H1 (cell line): ENCODE results near the gene SMC3. TPM values are rescaled to one million over a fixed set of nuclear protein-coding genes. Genes with fewer than 3 reads are reported as not detected.

Experiments
- CTCF ChIA-PET: fragments of 300-600 bp; sonication (Branson Sonifier 250); formaldehyde crosslinking; loops from one replicate; lab custom pipeline; 2021; ENCODE audit not compliant: partially characterized antibody; lab: Charles Lee
- POLR2A ChIA-PET: fragments of 300-600 bp; sonication (Branson Sonifier 250); formaldehyde crosslinking; loops from one replicate; lab custom pipeline; 2021; ENCODE audit warnings: inconsistent platforms; ENCODE audit not compliant: partially characterized antibody; lab: Charles Lee
- DNase-seq, 2 experiments: peaks; one replicate each; pipeline versions ENCODE4 v3.0.0 to v3.0.0-alpha.2; 2010 to 2022; ENCODE audit warnings: low spot score in 2 of 2, low read depth in 1 of 2, mixed read lengths in 1 of 2
- FAIRE-seq: peaks from 2 replicates; lab custom pipeline; 2011; peaks lifted over from hg19 to GRCh38; lab: Jason Lieb, UNC
- H2AFZ ChIP-seq: 2 replicates; pipeline ENCODE4 v1.8.1; 2012; ENCODE audit warnings: low read length, inconsistent platforms
- H2AK5ac ChIP-seq: 2 replicates; pipeline ENCODE4 v1.6.1; 2013; ENCODE audit warnings: low read depth, low read length
- H2BK120ac ChIP-seq: replicated peaks from 2 replicates; pipeline ENCODE3; 2013; ENCODE audit warnings: low read depth, low read length, inconsistent platforms
- H2BK12ac ChIP-seq: 2 replicates; pipeline ENCODE4 v1.6.1; 2013; ENCODE audit warnings: low read depth, low read length
- H2BK15ac ChIP-seq: 2 replicates; pipeline ENCODE4 v1.6.1; 2013; ENCODE audit warnings: low read length
- H2BK20ac ChIP-seq: 2 replicates; pipeline ENCODE4 v1.6.1; 2013; ENCODE audit warnings: low read length
- H2BK5ac ChIP-seq: 2 replicates; pipeline ENCODE4 v1.6.1; 2013; ENCODE audit warnings: low read depth, low read length
- H3K14ac ChIP-seq: 2 replicates; pipeline ENCODE4 v1.6.1; 2013; ENCODE audit warnings: inconsistent platforms; ENCODE audit not compliant: insufficient read length
- H3K18ac ChIP-seq: 2 replicates; pipeline ENCODE4 v1.6.1; 2013; ENCODE audit warnings: low read length; ENCODE audit errors: extremely low read depth
- H3K23ac ChIP-seq: 2 replicates; pipeline ENCODE4 v1.6.1; 2013; ENCODE audit warnings: inconsistent platforms; ENCODE audit not compliant: insufficient read length
- H3K23me2 ChIP-seq: 2 replicates; pipeline ENCODE4 v1.6.1; 2013; ENCODE audit warnings: low read depth, low read length
- H3K27ac ChIP-seq: 2 replicates; pipeline ENCODE4 v1.6.1; 2011; ENCODE audit warnings: low read depth, low read length, inconsistent platforms
- H3K27me3 ChIP-seq, 4 experiments: replicated peaks in 1 of 4; 1 replicate in 1 of 4; 2 replicates in 3 of 4; pipeline versions ENCODE4 v1.6.1 to v1.8.1; 2011 to 2013; ENCODE audit warnings: low read length in 3 of 4, mild to moderate bottlenecking in 3 of 4, inconsistent platforms in 2 of 4, mixed read lengths in 2 of 4, moderate library complexity in 1 of 4; ENCODE audit not compliant: control insufficient read depth in 3 of 4, insufficient read depth in 3 of 4; ENCODE audit errors: extremely low read depth in 1 of 4
- H3K36me3 ChIP-seq, 4 experiments: 2 replicates each; pipeline versions ENCODE4 v1.6.1 to v1.8.1; 2011 to 2013; ENCODE audit warnings: mild to moderate bottlenecking in 4 of 4, low read length in 3 of 4, moderate library complexity in 2 of 4, control low read depth in 1 of 4, inconsistent platforms in 1 of 4; ENCODE audit not compliant: insufficient read depth in 4 of 4, control insufficient read depth in 2 of 4
- H3K4ac ChIP-seq: replicated peaks from 2 replicates; pipeline ENCODE3; 2013; ENCODE audit warnings: low read length, low read depth, mixed read lengths, inconsistent platforms; ENCODE audit not compliant: insufficient read length
- H3K4me1 ChIP-seq, 4 experiments: replicated peaks in 1 of 4; 1 replicate in 1 of 4; 2 replicates in 3 of 4; pipeline versions ENCODE4 v1.6.1 to v1.8.1; 2011 to 2013; ENCODE audit warnings: low read length in 3 of 4, inconsistent platforms in 2 of 4, mixed read lengths in 1 of 4; ENCODE audit not compliant: insufficient read depth in 4 of 4, control insufficient read depth in 3 of 4
- H3K4me2 ChIP-seq, 2 experiments: 2 replicates each; pipeline versions ENCODE4 v1.6.1 to v1.8.1; 2011 to 2013; ENCODE audit warnings: low read depth in 2 of 2, low read length in 2 of 2, control low read depth in 1 of 2, inconsistent platforms in 1 of 2, mild to moderate bottlenecking in 1 of 2; ENCODE audit not compliant: insufficient read depth in 1 of 2
- H3K4me3 ChIP-seq, 4 experiments: fragments of 200-600, 300-600 bp in 1 of 4; sonication (generic), shearing (Covaris generic), sonication (Bioruptor Twin) in 1 of 4; 2 replicates each; pipeline versions ENCODE4 v1.5.1 to v1.8.1; 2011 to 2016; ENCODE audit warnings: low read length in 4 of 4, low read depth in 3 of 4, control low read depth in 2 of 4, inconsistent platforms in 2 of 4, mild to moderate bottlenecking in 2 of 4, mixed read lengths in 1 of 4, moderate library complexity in 1 of 4; ENCODE audit not compliant: insufficient read depth in 2 of 4; ENCODE audit errors: extremely low read depth in 1 of 4
- H3K56ac ChIP-seq: replicated peaks from 2 replicates; pipeline ENCODE3; 2013; ENCODE audit warnings: low read depth, mild to moderate bottlenecking, mixed read lengths, low read length, inconsistent platforms; ENCODE audit not compliant: insufficient read length
- H3K79me1 ChIP-seq: 2 replicates; pipeline ENCODE4 v1.6.1; 2013; ENCODE audit warnings: low read depth, low read length, control low read depth
- H3K79me2 ChIP-seq, 2 experiments: 2 replicates each; pipeline versions ENCODE4 v1.6.1 to v1.8.1; 2012 to 2013; ENCODE audit warnings: low read length in 2 of 2, mild to moderate bottlenecking in 2 of 2, inconsistent platforms in 1 of 2; ENCODE audit not compliant: insufficient read depth in 2 of 2, control insufficient read depth in 1 of 2
- H3K9ac ChIP-seq, 4 experiments: replicated peaks in 1 of 4; 1 replicate in 1 of 4; 2 replicates in 3 of 4; pipeline versions ENCODE4 v1.6.1 to v1.8.1; 2011 to 2013; ENCODE audit warnings: low read depth in 3 of 4, low read length in 3 of 4, control low read depth in 2 of 4, mild to moderate bottlenecking in 2 of 4, moderate library complexity in 2 of 4, inconsistent platforms in 1 of 4; ENCODE audit errors: extremely low read depth in 1 of 4
- H3K9me3 ChIP-seq, 2 experiments: 2 replicates each; pipeline versions ENCODE4 v1.6.1 to v1.8.1; 2012 to 2013; ENCODE audit warnings: mild to moderate bottlenecking in 2 of 2, moderate library complexity in 2 of 2, control low read depth in 1 of 2, inconsistent platforms in 1 of 2, low read depth in 1 of 2, low read length in 1 of 2, mixed read lengths in 1 of 2; ENCODE audit not compliant: insufficient read depth in 2 of 2
- H4K20me1 ChIP-seq, 2 experiments: replicated peaks in 1 of 2; 2 replicates each; pipeline versions ENCODE3 to v1.8.1; 2011 to 2013; ENCODE audit warnings: inconsistent platforms in 2 of 2, low read length in 2 of 2, mild to moderate bottlenecking in 1 of 2; ENCODE audit not compliant: insufficient read depth in 2 of 2, control insufficient read depth in 1 of 2
- H4K5ac ChIP-seq: 2 replicates; pipeline ENCODE4 v1.6.1; 2013; ENCODE audit warnings: low read length, low read depth, mixed read lengths, inconsistent platforms; ENCODE audit not compliant: insufficient read length
- H4K8ac ChIP-seq: 2 replicates; pipeline ENCODE4 v1.8.0; 2013; ENCODE audit warnings: mild to moderate bottlenecking, moderate library complexity, low read length, inconsistent platforms; ENCODE audit not compliant: insufficient read depth; ENCODE audit errors: extremely low read depth
- H4K91ac ChIP-seq: replicated peaks from 2 replicates; pipeline ENCODE3; 2013; ENCODE audit warnings: low read length, mixed read lengths, inconsistent platforms; ENCODE audit not compliant: insufficient read length
- ASH2L ChIP-seq: fragments of 200-600, 300-600 bp; sonication (generic); IDR thresholded peaks from one replicate; pipeline ENCODE4 v1.7.1; 2017; ENCODE audit warnings: low read length
- ATF2 ChIP-seq: IDR thresholded peaks from 2 replicates; pipeline ENCODE4 v1.6.1; 2012; ENCODE audit warnings: low read length, inconsistent platforms
- CHD2 ChIP-seq: IDR thresholded peaks from 2 replicates; pipeline ENCODE4 v1.6.1; 2012; ENCODE audit warnings: low read length, improper control_type of control experiment
- FOSL1 ChIP-seq: IDR thresholded peaks from 2 replicates; pipeline ENCODE4 v1.6.1; 2011; ENCODE audit warnings: mild to moderate bottlenecking, low read depth, low read length, moderate library complexity; ENCODE audit not compliant: insufficient read depth
- HDAC6 ChIP-seq: IDR thresholded peaks from one replicate; pipeline ENCODE4 v1.7.1; 2012; ENCODE audit warnings: low read depth, mild to moderate bottlenecking, inconsistent platforms, low read length, moderate library complexity
- JUN ChIP-seq: IDR thresholded peaks from 2 replicates; pipeline ENCODE4 v1.6.1; 2011; ENCODE audit warnings: low read depth, mild to moderate bottlenecking, improper control_type of control experiment, low read length
- MAFK ChIP-seq: IDR thresholded peaks from 2 replicates; pipeline ENCODE4 v1.6.1; 2012; ENCODE audit warnings: low read depth, mild to moderate bottlenecking, improper control_type of control experiment, low read length
- NANOG ChIP-seq: IDR thresholded peaks from 2 replicates; pipeline ENCODE4 v1.6.1; 2011; ENCODE audit warnings: low read length, low read depth, mild to moderate bottlenecking, inconsistent platforms; ENCODE audit not compliant: insufficient read depth, poor library complexity, severe bottlenecking
- POLR2A ChIP-seq, 2 experiments: IDR thresholded peaks; 1 replicate in 1 of 2; 2 replicates in 1 of 2; pipeline ENCODE4 v1.6.1; 2011; ENCODE audit warnings: low read depth in 2 of 2, low read length in 2 of 2, mild to moderate bottlenecking in 2 of 2; ENCODE audit errors: control extremely low read depth in 1 of 2
- POLR2AphosphoS5 ChIP-seq: IDR thresholded peaks from 2 replicates; pipeline ENCODE4 v1.6.1; 2011; ENCODE audit warnings: low read depth, low read length
- RBBP5 ChIP-seq: IDR thresholded peaks from 2 replicates; pipeline ENCODE4 v1.7.1; 2012; ENCODE audit warnings: low read depth, mild to moderate bottlenecking, inconsistent platforms, low read length, moderate library complexity, borderline replicate concordance
- TCF12 ChIP-seq: IDR thresholded peaks from 2 replicates; pipeline ENCODE4 v1.6.1; 2011; ENCODE audit warnings: low read depth, mild to moderate bottlenecking, low read length
- TEAD4 ChIP-seq: IDR thresholded peaks from 2 replicates; pipeline ENCODE4 v1.6.1; 2012; ENCODE audit warnings: low read depth, low read length, inconsistent platforms, mixed read lengths
- WGBS, 2 experiments: shearing (Covaris generic) in 1 of 2; methylation state at CpG; one replicate each; pipeline versions ENCODE4 v1.1.6 to v1.1.7; 2013 to 2015; ENCODE audit warnings: low lambda C conversion rate in 2 of 2, mixed read lengths in 2 of 2, inconsistent platforms in 1 of 2, low coverage in 1 of 2, missing lambda C conversion rate in 1 of 2; ENCODE audit not compliant: insufficient replicate concordance in 2 of 2, insufficient coverage in 1 of 2, insufficient read length in 1 of 2; ENCODE audit errors: extremely low coverage in 1 of 2, missing lambda C conversion rate in 1 of 2; 5-methylcytosine and 5-hydroxymethylcytosine counted together
- polyA plus RNA-seq, 7 experiments: library from polyadenylated mRNA; depleted of rRNA in 3 of 7; stranded (reverse) in 5 of 7; unstranded in 2 of 7; fragments of >200 nt in 5 of 7; fragments of 200-250 nt in 2 of 7; gene quantifications; 1 replicate in 5 of 7; 2 replicates in 1 of 7; 4 replicates in 1 of 7; pipeline versions ENCODE4 v1.2.1 to v1.2.3, GENCODE V29; 2011 to 2013; ENCODE audit warnings: missing spikeins in 2 of 7, mixed read lengths in 2 of 7
- total RNA-seq: library from RNA; stranded (reverse); fragmentation: NEBNext Ultra II Directional; extraction: Animal tissue kit (Norgen Biotek cat#: 25700); gene quantifications from 2 replicates; pipeline ENCODE4 v1.2.1, GENCODE V29; 2021

The SMC3 gene
- total and polyA plus RNA-seq, 2 of the 8 experiments (the other 6 are each of a cell fraction or from before 2014, with no cell fraction given): 12.7 to 93.4 TPM

DNA sequence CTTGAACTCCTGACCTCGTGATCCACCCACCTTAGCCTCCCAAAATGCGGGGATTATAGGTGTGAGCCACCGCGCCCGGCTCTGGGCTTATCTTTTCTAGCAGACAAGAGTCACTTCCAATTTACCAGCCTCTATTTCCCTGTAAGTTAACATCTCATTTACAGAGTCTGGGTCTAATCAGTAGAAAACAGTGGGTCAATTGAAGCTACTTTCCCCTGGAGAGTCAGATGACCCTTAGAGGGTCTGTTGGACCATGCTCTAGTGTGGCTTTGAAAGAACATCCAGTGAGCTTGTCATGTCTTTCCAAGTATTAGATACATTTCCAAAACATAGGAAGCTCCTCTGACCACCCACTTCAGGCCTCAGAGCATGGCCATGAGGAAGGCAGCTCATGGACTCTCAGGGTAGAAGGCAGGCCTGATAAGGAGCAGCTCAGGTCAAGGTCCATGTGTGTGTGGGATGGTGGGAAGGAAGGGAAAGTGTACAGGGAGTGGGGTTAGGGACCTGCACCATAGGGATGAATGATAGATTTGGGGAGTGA, 49.1 kb downstream of the SMC3 start:
- H2BK120ac ChIP-seq: no peak overlapping the region
- H3K9me3 ChIP-seq: no peaks in the 10 kb centered on the region
- H2BK12ac ChIP-seq: no peak overlapping the region
- no peak overlapping the region for H2BK20ac ChIP-seq
- no peaks in the 10 kb centered on the region for H3K79me2 ChIP-seq
- H3K27ac ChIP-seq: no peak overlapping the region
- POLR2A ChIA-PET: interaction anchor here (1.6 kb wide), 1 partner anchor 303 kb away, joined by 3 read pairs; the partner anchor contains the start of genes BBIP1 and SHOC2
- H2BK5ac ChIP-seq: no peak overlapping the region
- H3K56ac ChIP-seq: no peak overlapping the region
- H3K23ac ChIP-seq: no peak overlapping the region
- H2AFZ ChIP-seq: no peak overlapping the region
- no peaks in the 10 kb centered on the region for H4K20me1 ChIP-seq
- H3K4ac ChIP-seq: no peak overlapping the region
- CTCF ChIA-PET: interaction anchor here (0.5 to 14.3 kb wide), 8 partner anchors 10 to 123 kb away, joined by 3 to 237 read pairs (median 4); no protein-coding TSS in a partner anchor
- no peak overlapping the region for H3K14ac ChIP-seq
- no peaks in the 10 kb centered on the region for H3K79me1 ChIP-seq
- H3K4me2 ChIP-seq: no peak overlapping the region
- no peak overlapping the region for H4K91ac ChIP-seq
- no peak overlapping the region for H4K5ac ChIP-seq
- no peak overlapping the region for H2AK5ac ChIP-seq
- no peak overlapping the region for H3K9ac ChIP-seq
- no peak overlapping the region for H3K18ac ChIP-seq
- no peak for FAIRE-seq
- DNase-seq: no peak
- no peak overlapping the region for H2BK15ac ChIP-seq
- no peaks in the 10 kb centered on the region for H3K36me3 ChIP-seq
- no peak overlapping the region for H4K8ac ChIP-seq
- WGBS, 2 experiments: 96% methylated on average over 5 of the region's 5 CpGs; no CpG with 5 or more reads in 1 of the 2 experiments
- no peak overlapping the region for H3K4me3 ChIP-seq
- H3K4me1 ChIP-seq: peaks cover under 1 to 7% (median 3%) of the 10 kb centered on the region in 4 experiments; a peak in 4 of 7 replicates
- H3K27me3 ChIP-seq: no peaks in the 10 kb centered on the region
- no peaks in the 10 kb centered on the region; the same call in 1 of the 2 replicates for H3K23me2 ChIP-seq
- TF ChIP-seq JUN: no peak
- TF ChIP-seq NANOG: no peak
- TF ChIP-seq ASH2L: no peak
- TF ChIP-seq MAFK: no peak
- no peak for TF ChIP-seq TCF12
- TF ChIP-seq ATF2: no peak
- TF ChIP-seq FOSL1: no peak
- TF ChIP-seq HDAC6: no peak
- no peak for TF ChIP-seq TEAD4
- TF ChIP-seq RBBP5: no peak
- no peak for TF ChIP-seq POLR2A (IDR thresholded peaks at IDR 0.05; ENCODE audit: control extremely low read depth in 1 of 2, low read depth in 2 of 2, low read length in 2 of 2)
- TF ChIP-seq POLR2AphosphoS5: no peak
- no peak for TF ChIP-seq CHD2
